SK-N-SH (cell line): ENCODE results near the gene KIF15. TPM values are rescaled to one million over a fixed set of nuclear protein-coding genes. Genes with fewer than 3 reads are reported as not detected.

Experiments used
- CTCF ChIA-PET: fragments of 300-600, 350-600 bp; formaldehyde crosslinking; extraction: SDS; loops from one replicate; lab custom pipeline; 2021; lab: Yijun Ruan, JAX
- POLR2A ChIA-PET: fragments of 350-600 bp; sonication (Branson Sonifier 250); formaldehyde crosslinking; extraction: SDS; loops from one replicate; lab custom pipeline; 2020; ENCODE audit warnings: antibody characterized with exemption, inconsistent platforms; lab: Yijun Ruan, JAX
- DNase-seq: peaks from one replicate; pipeline ENCODE4 v3.0.0; 2012
- H2AFZ ChIP-seq: fragments of 200-600 bp; sonication (generic); 2 replicates; pipeline ENCODE4 v1.8.1; 2016; ENCODE audit warnings: antibody characterized with exemption, mild to moderate bottlenecking, low read depth
- H3F3A ChIP-seq: fragments of 200-600 bp; sonication (generic); replicated peaks from 2 replicates; pipeline ENCODE3; 2016; ENCODE audit warnings: antibody characterized with exemption, mild to moderate bottlenecking; ENCODE audit not compliant: insufficient read depth
- H3K27ac ChIP-seq, 2 experiments: fragments of 200-500 bp in 1 of 2; fragments of 200-600 bp in 1 of 2; sonication (Bioruptor generic) in 1 of 2; sonication (generic), shearing (Covaris generic) in 1 of 2; 2 replicates each; pipeline versions ENCODE4 v1.5.1 to v1.6.1; 2014 to 2016; ENCODE audit warnings: low read depth in 2 of 2, inconsistent platforms in 1 of 2, low read length in 1 of 2, mild to moderate bottlenecking in 1 of 2, mixed read lengths in 1 of 2
- H3K27me3 ChIP-seq: fragments of 200-600 bp; sonication (generic), shearing (Covaris generic); 2 replicates; pipeline ENCODE4 v1.6.1; 2016; ENCODE audit warnings: mixed run types; ENCODE audit not compliant: insufficient read depth
- H3K36me3 ChIP-seq, 2 experiments: fragments of 200-500 bp in 1 of 2; fragments of 200-600 bp in 1 of 2; sonication (Bioruptor generic) in 1 of 2; sonication (generic) in 1 of 2; replicated peaks in 1 of 2; 2 replicates each; pipeline versions ENCODE3 to v1.5.1; 2014 to 2016; ENCODE audit warnings: low read length in 1 of 2, mild to moderate bottlenecking in 1 of 2; ENCODE audit not compliant: insufficient read depth in 2 of 2, control insufficient read depth in 1 of 2
- H3K4me1 ChIP-seq, 2 experiments: fragments of 200-500 bp in 1 of 2; fragments of 200-600 bp in 1 of 2; sonication (Bioruptor generic) in 1 of 2; sonication (generic), shearing (Covaris generic) in 1 of 2; 2 replicates each; pipeline versions ENCODE4 v1.5.1 to v1.6.1; 2014 to 2016; ENCODE audit warnings: low read depth in 1 of 2, low read length in 1 of 2, mixed run types in 1 of 2; ENCODE audit not compliant: insufficient read depth in 2 of 2, control insufficient read depth in 1 of 2
- H3K4me2 ChIP-seq: fragments of 200-600 bp; sonication (generic), shearing (Covaris generic); 2 replicates; pipeline ENCODE4 v1.6.1; 2017; ENCODE audit warnings: mixed run types
- H3K4me3 ChIP-seq, 2 experiments: fragments of 200-500 bp in 1 of 2; fragments of 200-600 bp in 1 of 2; sonication (Bioruptor generic) in 1 of 2; sonication (generic), shearing (Covaris generic) in 1 of 2; 2 replicates each; pipeline versions ENCODE4 v1.5.1 to v1.8.1; 2014 to 2016; ENCODE audit warnings: low read depth in 2 of 2, inconsistent platforms in 1 of 2, low read length in 1 of 2, mild to moderate bottlenecking in 1 of 2, mixed read lengths in 1 of 2, moderate library complexity in 1 of 2
- H3K79me2 ChIP-seq: fragments of 200-600 bp; sonication (generic); 2 replicates; pipeline ENCODE4 v1.8.1; 2017; ENCODE audit warnings: mild to moderate bottlenecking; ENCODE audit not compliant: insufficient read depth
- H3K9ac ChIP-seq: fragments of 200-600 bp; sonication (generic); 2 replicates; pipeline ENCODE4 v1.6.1; 2017; ENCODE audit warnings: mixed run types
- H3K9me2 ChIP-seq: fragments of 200-600 bp; sonication (generic); 2 replicates; pipeline ENCODE4 v1.6.1; 2017; ENCODE audit warnings: mixed run types
- H3K9me3 ChIP-seq: fragments of 200-600 bp; sonication (generic); 2 replicates; pipeline ENCODE4 v1.6.1; 2017; ENCODE audit warnings: mixed run types, mild to moderate bottlenecking, moderate library complexity
- H4K20me1 ChIP-seq: fragments of 200-600 bp; sonication (generic); 2 replicates; pipeline ENCODE4 v1.6.1; 2017; ENCODE audit warnings: mild to moderate bottlenecking, mixed run types; ENCODE audit not compliant: insufficient read depth
- CHD2 ChIP-seq: fragments of 150-350 bp; IDR thresholded peaks from 2 replicates; pipeline ENCODE4 v1.6.1; 2018; ENCODE audit warnings: low read length; ENCODE audit not compliant: partially characterized antibody
- ELF1 ChIP-seq: IDR thresholded peaks from 2 replicates; pipeline ENCODE4 v1.4.0; 2012
- EP300 ChIP-seq, 2 experiments: IDR thresholded peaks; 2 replicates each; pipeline versions ENCODE4 v1.4.0 to v1.6.1; 2012; ENCODE audit warnings: borderline replicate concordance in 1 of 2, low read depth in 1 of 2, low read length in 1 of 2
- FOXJ3 ChIP-seq: sonication (generic); formaldehyde crosslinking; IDR thresholded peaks from 2 replicates; pipeline ENCODE4 v1.5.1; 2020; ENCODE audit warnings: mild to moderate bottlenecking, missing genetic modification reagents
- GABPA ChIP-seq: IDR thresholded peaks from 2 replicates; pipeline ENCODE4 v1.4.0; 2012; ENCODE audit warnings: low read depth, mild to moderate bottlenecking
- MEF2A ChIP-seq: IDR thresholded peaks from 2 replicates; pipeline ENCODE4 v1.4.0; 2012; ENCODE audit warnings: low read depth, borderline replicate concordance
- NRF1 ChIP-seq: IDR thresholded peaks from 2 replicates; pipeline ENCODE4 v1.6.1; 2012; ENCODE audit warnings: low read depth, mild to moderate bottlenecking, low read length
- POLR2AphosphoS5 ChIP-seq: IDR thresholded peaks from 2 replicates; pipeline ENCODE4 v1.6.1; 2012; ENCODE audit warnings: low read depth, low read length
- RAD21 ChIP-seq: IDR thresholded peaks from 2 replicates; pipeline ENCODE4 v1.6.1; 2012; ENCODE audit warnings: mild to moderate bottlenecking, low read length
- RCOR1 ChIP-seq: fragments of 150-350 bp; IDR thresholded peaks from 2 replicates; pipeline ENCODE4 v1.6.1; 2017; ENCODE audit warnings: antibody characterized with exemption, low read length
- RFX5 ChIP-seq: IDR thresholded peaks from 2 replicates; pipeline ENCODE4 v1.6.1; 2012; ENCODE audit warnings: mild to moderate bottlenecking, improper control_type of control experiment, low read length
- RXRA ChIP-seq: IDR thresholded peaks from 2 replicates; pipeline ENCODE4 v1.4.0; 2012; ENCODE audit warnings: low read depth, mild to moderate bottlenecking, borderline replicate concordance
- SMC3 ChIP-seq: IDR thresholded peaks from 2 replicates; pipeline ENCODE4 v1.6.1; 2012; ENCODE audit warnings: low read depth, low read length, improper control_type of control experiment
- TAF1 ChIP-seq: IDR thresholded peaks from 2 replicates; pipeline ENCODE4 v1.6.1; 2012; ENCODE audit warnings: low read depth, mild to moderate bottlenecking, low read length, moderate library complexity, borderline replicate concordance
- TCF12 ChIP-seq: IDR thresholded peaks from 2 replicates; pipeline ENCODE4 v1.4.0; 2012
- TEAD4 ChIP-seq: IDR thresholded peaks from 2 replicates; pipeline ENCODE4 v1.4.0; 2012; ENCODE audit warnings: mild to moderate bottlenecking, borderline replicate concordance; ENCODE audit not compliant: insufficient read depth
- YY1 ChIP-seq: IDR thresholded peaks from 2 replicates; pipeline ENCODE4 v1.4.0; 2012; ENCODE audit warnings: low read depth, mild to moderate bottlenecking
- WGBS: methylation state at CpG from one replicate; pipeline ENCODE4 v1.1.6; 2017; ENCODE audit warnings: low lambda C conversion rate; 5-methylcytosine and 5-hydroxymethylcytosine counted together
- polyA plus RNA-seq, 3 experiments: library from polyadenylated mRNA; depleted of rRNA; stranded (reverse); fragments of >200 nt; gene quantifications; 2 replicates each; pipeline ENCODE4 v1.2.3, GENCODE V29; 2012
- TF ChIP-seq, protein P1 (sequence below): IDR thresholded peaks from 2 replicates; pipeline ENCODE4 v1.4.0; 2012; ENCODE audit warnings: low read depth, borderline replicate concordance
- TF ChIP-seq, protein P2 (sequence below): IDR thresholded peaks from 2 replicates; pipeline ENCODE4; 2012
- TF ChIP-seq, protein P3 (sequence below): fragments of 200-600 bp; sonication (generic); IDR thresholded peaks from 2 replicates; pipeline ENCODE4 v1.6.1; 2017; ENCODE audit warnings: antibody characterized with exemption, mild to moderate bottlenecking, moderate library complexity

KIF15 gene
- polyA plus RNA-seq, 1 of the 3 experiments (the other 2 are of a cell fraction) = 2.3 TPM

- H3K9me3 ChIP-seq = peaks cover 5% of the 10 kb centered on the region; the same call in 1 of the 2 replicates
- no peaks in the 10 kb centered on the region for H3K79me2 ChIP-seq
- TF ChIP-seq TEAD4 = no peak
- no peak for TF ChIP-seq TAF1
- TF ChIP-seq CHD2 = no peak
- TF ChIP-seq, protein P1, sequence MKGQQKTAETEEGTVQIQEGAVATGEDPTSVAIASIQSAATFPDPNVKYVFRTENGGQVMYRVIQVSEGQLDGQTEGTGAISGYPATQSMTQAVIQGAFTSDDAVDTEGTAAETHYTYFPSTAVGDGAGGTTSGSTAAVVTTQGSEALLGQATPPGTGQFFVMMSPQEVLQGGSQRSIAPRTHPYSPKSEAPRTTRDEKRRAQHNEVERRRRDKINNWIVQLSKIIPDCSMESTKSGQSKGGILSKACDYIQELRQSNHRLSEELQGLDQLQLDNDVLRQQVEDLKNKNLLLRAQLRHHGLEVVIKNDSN = no peak
- no peak for TF ChIP-seq YY1
- TF ChIP-seq, protein P2, sequence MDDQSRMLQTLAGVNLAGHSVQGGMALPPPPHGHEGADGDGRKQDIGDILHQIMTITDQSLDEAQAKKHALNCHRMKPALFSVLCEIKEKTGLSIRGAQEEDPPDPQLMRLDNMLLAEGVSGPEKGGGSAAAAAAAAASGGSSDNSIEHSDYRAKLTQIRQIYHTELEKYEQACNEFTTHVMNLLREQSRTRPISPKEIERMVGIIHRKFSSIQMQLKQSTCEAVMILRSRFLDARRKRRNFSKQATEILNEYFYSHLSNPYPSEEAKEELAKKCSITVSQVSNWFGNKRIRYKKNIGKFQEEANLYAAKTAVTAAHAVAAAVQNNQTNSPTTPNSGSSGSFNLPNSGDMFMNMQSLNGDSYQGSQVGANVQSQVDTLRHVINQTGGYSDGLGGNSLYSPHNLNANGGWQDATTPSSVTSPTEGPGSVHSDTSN = no peak
- TF ChIP-seq RFX5 = no peak
- no peak for TF ChIP-seq MEF2A
- no peak overlapping the region for H2AFZ ChIP-seq
- H3K27me3 ChIP-seq = no peaks in the 10 kb centered on the region
- no peaks in the 10 kb centered on the region for H3K9me2 ChIP-seq
- WGBS = 92% methylated on average over 2 of the region's 2 CpGs
- H3F3A ChIP-seq = no peaks in the 10 kb centered on the region
- no peak overlapping the region for H3K27ac ChIP-seq
- H4K20me1 ChIP-seq = no peaks in the 10 kb centered on the region
- ChIA-PET CTCF (interaction anchor here (0.8 kb wide), 1 partner anchor 11 kb away, joined by 3 read pairs; no protein-coding TSS in a partner anchor), POLR2A (no interaction called here)
- H3K4me1 ChIP-seq = peaks cover 0 to 24% of the 10 kb centered on the region in 2 experiments; a peak in 2 of 4 replicates
- peaks cover 6 to 20% of the 10 kb centered on the region in 2 experiments for H3K36me3 ChIP-seq
- H3K9ac ChIP-seq = no peak overlapping the region
- H3K4me3 ChIP-seq = no peak overlapping the region
- no peak for DNase-seq
- H3K4me2 ChIP-seq = no peak overlapping the region
These were observed 80.8 kb downstream of the KIF15 start for GRCh38 chr3:44842376-44842775.

DNA sequence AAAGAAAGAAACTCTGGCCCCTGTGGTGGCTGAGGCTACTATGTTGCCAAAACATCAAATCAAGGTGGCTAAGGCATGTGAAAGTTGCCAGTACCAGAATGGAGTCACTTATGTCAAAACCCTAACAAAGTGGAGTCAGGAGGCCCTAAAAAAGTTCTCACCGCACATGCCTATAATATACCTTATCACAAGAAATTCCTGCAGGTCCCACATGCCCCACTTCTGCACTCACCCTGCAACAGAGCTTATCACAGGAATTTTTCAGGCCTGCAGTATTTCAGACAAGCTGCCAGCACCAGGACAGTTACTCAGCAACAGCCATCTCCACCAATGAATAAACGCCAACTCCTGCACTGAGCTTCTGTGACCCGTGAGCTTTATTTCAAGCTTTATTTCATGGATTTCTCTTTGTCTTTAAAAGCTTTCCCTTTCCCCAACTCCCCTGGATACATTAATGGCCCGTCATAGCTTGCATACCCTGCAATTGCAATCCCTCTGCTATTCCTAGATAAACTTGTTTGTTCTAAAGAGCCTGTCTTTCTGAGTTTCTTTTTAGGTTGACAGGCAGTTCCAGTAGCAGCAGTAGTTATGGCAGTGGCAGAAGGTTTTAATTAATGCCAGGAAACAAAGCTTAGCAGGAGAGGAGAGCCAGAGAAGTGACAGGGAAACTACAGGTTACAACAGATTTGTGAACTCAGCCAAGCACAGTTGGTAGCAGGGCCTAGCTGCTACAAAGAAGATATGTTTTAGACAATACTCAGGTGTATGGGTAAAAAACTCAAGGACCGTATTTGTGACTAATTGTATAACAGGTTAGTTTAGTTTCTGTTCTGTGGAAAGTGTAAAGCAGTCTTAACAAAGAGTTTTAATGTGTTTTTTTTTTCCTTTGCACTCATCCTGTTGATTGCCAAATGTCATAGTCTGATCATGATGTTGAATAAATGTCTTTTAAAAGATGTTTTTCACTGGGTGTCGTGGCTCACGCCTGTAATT, 84.2 kb downstream of the KIF15 start:
- Histone ChIP-seq H3K9me2 (no peaks in the 10 kb centered on the region), H3K27ac (peak overlapping the region; percentile 46 to 97), H2AFZ (0 out of 2 replicates have a peak overlapping the region, but pooled peaks have one; percentile 32), H4K20me1 (no peaks in the 10 kb centered on the region), H3K9me3 (no peaks in the 10 kb centered on the region), H3K4me1 (peaks cover 0 to 25% of the 10 kb centered on the region in 2 experiments; a peak in 2 of 4 replicates), H3F3A (no peaks in the 10 kb centered on the region), H3K79me2 (no peaks in the 10 kb centered on the region), H3K4me3 (peak overlapping the region; percentile 7 to 29; a peak in 3 of 4 replicates), H3K36me3 (peaks cover 12 to 14% of the 10 kb centered on the region in 2 experiments), H3K27me3 (no peaks in the 10 kb centered on the region), H3K9ac (no peak overlapping the region), H3K4me2 (peak overlapping the region; percentile 11; the same call in 1 of the 2 replicates)
- DNase-seq = peak; percentile 59
- ChIA-PET POLR2A (interaction anchor here (1.0 to 1.5 kb wide), 3 partner anchors 13 to 336 kb away, joined by 3 to 5 read pairs (median 5); no protein-coding TSS in a partner anchor), CTCF (interaction anchor here (1.7 to 2.1 kb wide), 2 partner anchors 11 to 14 kb away, joined by 5 to 7 read pairs; no protein-coding TSS in a partner anchor)
- WGBS = 46% methylated on average over 7 of the region's 7 CpGs
- TF ChIP-seq POLR2AphosphoS5 (peak; percentile 46; the same call in 1 of the 2 replicates), TCF12 (peak; percentile 88), GABPA (no peak), ELF1 (no peak), FOXJ3 (CRISPR knock-in tag) (no peak; the same call in 1 of the 2 replicates), RXRA (no peak), TAF1 (no peak), EP300 (IDR thresholded peaks at IDR 0.05; ENCODE audit: borderline replicate concordance in 1 of 2, low read depth in 1 of 2, low read length in 1 of 2) (peak; percentile 49 to 77; a peak in 3 of 4 replicates), TEAD4 (peak; percentile 57; the same call in 1 of the 2 replicates), NRF1 (no peak), RCOR1 (peak; percentile 99), SMC3 (no peak; the same call in 1 of the 2 replicates), RFX5 (peak; percentile 68; the same call in 1 of the 2 replicates), RAD21 (0 out of 2 replicates have a peak, but pooled peaks have one; percentile 16)
- TF ChIP-seq, protein P1 = no peak
- TF ChIP-seq, protein P3, sequence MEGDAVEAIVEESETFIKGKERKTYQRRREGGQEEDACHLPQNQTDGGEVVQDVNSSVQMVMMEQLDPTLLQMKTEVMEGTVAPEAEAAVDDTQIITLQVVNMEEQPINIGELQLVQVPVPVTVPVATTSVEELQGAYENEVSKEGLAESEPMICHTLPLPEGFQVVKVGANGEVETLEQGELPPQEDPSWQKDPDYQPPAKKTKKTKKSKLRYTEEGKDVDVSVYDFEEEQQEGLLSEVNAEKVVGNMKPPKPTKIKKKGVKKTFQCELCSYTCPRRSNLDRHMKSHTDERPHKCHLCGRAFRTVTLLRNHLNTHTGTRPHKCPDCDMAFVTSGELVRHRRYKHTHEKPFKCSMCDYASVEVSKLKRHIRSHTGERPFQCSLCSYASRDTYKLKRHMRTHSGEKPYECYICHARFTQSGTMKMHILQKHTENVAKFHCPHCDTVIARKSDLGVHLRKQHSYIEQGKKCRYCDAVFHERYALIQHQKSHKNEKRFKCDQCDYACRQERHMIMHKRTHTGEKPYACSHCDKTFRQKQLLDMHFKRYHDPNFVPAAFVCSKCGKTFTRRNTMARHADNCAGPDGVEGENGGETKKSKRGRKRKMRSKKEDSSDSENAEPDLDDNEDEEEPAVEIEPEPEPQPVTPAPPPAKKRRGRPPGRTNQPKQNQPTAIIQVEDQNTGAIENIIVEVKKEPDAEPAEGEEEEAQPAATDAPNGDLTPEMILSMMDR = no peak
